SJSA1 (cell line): ENCODE results near the gene PPT1. TPM values are rescaled to one million over a fixed set of nuclear protein-coding genes. Genes with fewer than 3 reads are reported as not detected.

ENCODE experiments used
- total RNA-seq: library from RNA; depleted of rRNA; stranded (reverse); fragments of >200 nt; shearing (Covaris generic); gene quantifications from 2 replicates; pipeline ENCODE4 v1.2.3, GENCODE V29; 2014; rRNA removed

PPT1 gene
- total RNA-seq, 1 experiment from 2014 or later, result 109 TPM

Other genes starting within 250 kb of the PPT1 start
- gene TRIT1, start 213.7 kb downstream of the PPT1 start, total RNA-seq, result 25.7 and 33.5 TPM in 2 replicates
- 5.3 and 8.1 TPM in 2 replicates for gene MYCL, start 195.3 kb downstream of the PPT1 start, total RNA-seq
- gene MFSD2A, start 142.1 kb downstream of the PPT1 start, total RNA-seq, result 12.1 and 13.8 TPM in 2 replicates
- 331 and 642 TPM in 2 replicates for gene CAP1, start 56.5 kb downstream of the PPT1 start, total RNA-seq
- 14.3 and 19.6 TPM in 2 replicates for gene RLF, start 64.1 kb upstream of the PPT1 start, total RNA-seq
- gene TMCO2, start 150.7 kb upstream of the PPT1 start, total RNA-seq, result not detected in 2 replicates
- 91.8 and 112 TPM in 2 replicates for gene ZMPSTE24, start 161.0 kb upstream of the PPT1 start, total RNA-seq
- 0.06 and 0.39 TPM in 2 replicates for gene COL9A2, start 220.0 kb upstream of the PPT1 start, total RNA-seq